GM23338 (cell line): Measurements from ENCODE around the gene PSMD13.

ENCODE experiments used
- CTCF ChIP-seq, 2 experiments: fragments of 200-600 bp in 1 of 2; sonication (generic) in 1 of 2; conservative IDR thresholded peaks; 2 replicates each; pipeline versions ENCODE4 v1.5.1 to v1.6.1; 2016 to 2017; ENCODE audit warnings: antibody characterized with exemption in 2 of 2, low read depth in 2 of 2, mild to moderate bottlenecking in 2 of 2, moderate library complexity in 1 of 2
- ETS1 ChIP-seq: IDR thresholded peaks from 2 replicates; pipeline ENCODE4 v1.6.1; 2016; ENCODE audit warnings: antibody characterized with exemption
- EZH2 ChIP-seq: fragments of 200-600 bp; sonication (generic); IDR thresholded peaks from one replicate; pipeline ENCODE4 v1.8.0; 2017; ENCODE audit warnings: antibody characterized with exemption, mild to moderate bottlenecking, low read depth; ENCODE audit not compliant: unreplicated experiment
- EZH2phosphoT487 ChIP-seq: fragments of 200-600 bp; sonication (generic); IDR thresholded peaks from one replicate; pipeline ENCODE4 v1.8.1; 2018; ENCODE audit warnings: antibody characterized with exemption; ENCODE audit not compliant: unreplicated experiment
- JUNB ChIP-seq: IDR thresholded peaks from one replicate; pipeline ENCODE4 v1.6.1; 2016; ENCODE audit warnings: antibody characterized with exemption; ENCODE audit not compliant: unreplicated experiment
- NANOG ChIP-seq: IDR thresholded peaks from 2 replicates; pipeline ENCODE4 v1.6.1; 2016; ENCODE audit warnings: antibody characterized with exemption, borderline replicate concordance
- POLR2AphosphoS5 ChIP-seq: IDR thresholded peaks from 2 replicates; pipeline ENCODE4 v1.6.1; 2016; ENCODE audit warnings: antibody characterized with exemption, low read depth
- REST ChIP-seq: IDR thresholded peaks from one replicate; pipeline ENCODE4 v1.6.1; 2018; ENCODE audit warnings: antibody characterized with exemption; ENCODE audit not compliant: unreplicated experiment

- TF ChIP-seq EZH2phosphoT487 (no peak), CTCF (conservative IDR thresholded peaks at IDR 0.05; ENCODE audit: low read depth in 2 of 2) (no peak), POLR2AphosphoS5 (no peak), EZH2 (no peak), JUNB (no peak), REST (no peak), NANOG (no peak), ETS1 (no peak)
Measured at GRCh38 chr11:232783-233565, 3.8 kb upstream of the PSMD13 start.
